ENCODE results near the gene NSUN7.
"Not testable (repeated sequence)": the region's sequence is repeated elsewhere in the genome, so short reads cannot be mapped to it uniquely, and the experiment has no call there.

Gene NSUN7

DNA sequence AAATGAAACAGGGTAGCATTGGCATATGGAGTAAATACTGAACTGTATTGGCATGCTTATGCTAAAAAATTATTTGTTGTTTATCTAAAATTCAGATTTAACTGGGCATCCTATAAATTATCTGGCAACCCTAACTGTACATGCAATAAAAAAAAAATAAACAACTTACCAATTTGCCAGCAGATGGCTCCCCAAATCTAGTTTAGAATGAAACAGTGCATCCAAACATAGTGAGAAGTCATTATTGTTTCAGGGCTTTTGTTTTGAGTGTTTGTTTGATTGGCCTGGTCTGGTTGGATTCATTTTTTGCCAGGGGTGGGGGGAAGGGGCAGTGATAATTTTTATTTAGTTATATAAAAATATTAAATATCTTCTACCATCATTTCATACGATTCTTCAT is 12.8 kb upstream of the NSUN7 start:
- DNase-seq: peak in 1 of 2 experiments; percentile 5

DNA sequence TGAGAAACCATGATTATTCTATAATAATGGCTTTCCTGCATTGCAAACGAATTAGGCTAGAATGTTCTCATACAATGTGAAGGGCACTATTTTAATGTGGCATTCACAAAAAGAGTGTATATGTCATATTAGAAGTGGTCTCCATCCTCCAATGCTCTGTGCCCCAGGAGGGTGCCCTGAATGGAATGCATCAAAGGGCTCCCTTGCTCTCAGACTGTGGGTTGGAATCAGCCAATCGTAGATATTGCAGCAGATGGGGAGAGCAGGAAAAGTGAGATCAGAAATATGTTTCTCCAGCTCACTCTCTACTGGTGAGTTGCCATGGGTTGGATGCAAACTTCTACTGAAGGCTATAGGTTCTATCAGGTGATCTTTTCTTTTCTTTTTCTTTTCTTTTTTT is 11.9 kb upstream of the NSUN7 start:
- no peak for DNase-seq

DNA sequence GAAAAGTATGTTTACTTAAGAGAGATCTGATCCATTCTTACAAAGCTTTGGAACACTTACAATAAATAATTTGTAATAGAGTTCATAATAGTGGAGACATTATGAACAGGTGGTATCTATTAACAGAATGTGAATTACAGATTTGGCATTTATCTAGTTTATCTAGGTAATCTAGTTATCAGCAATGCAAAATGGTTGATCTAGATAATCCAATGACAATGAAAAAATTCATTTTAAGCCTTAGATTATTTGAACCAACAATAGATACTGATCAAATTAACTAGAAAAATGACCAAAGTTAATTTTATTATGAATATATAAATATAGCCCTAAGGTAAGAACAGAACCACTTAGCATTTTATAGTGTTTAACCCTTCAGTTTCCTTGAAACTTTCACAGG is 10.4 kb upstream of the NSUN7 start:
- no peak for DNase-seq

DNA sequence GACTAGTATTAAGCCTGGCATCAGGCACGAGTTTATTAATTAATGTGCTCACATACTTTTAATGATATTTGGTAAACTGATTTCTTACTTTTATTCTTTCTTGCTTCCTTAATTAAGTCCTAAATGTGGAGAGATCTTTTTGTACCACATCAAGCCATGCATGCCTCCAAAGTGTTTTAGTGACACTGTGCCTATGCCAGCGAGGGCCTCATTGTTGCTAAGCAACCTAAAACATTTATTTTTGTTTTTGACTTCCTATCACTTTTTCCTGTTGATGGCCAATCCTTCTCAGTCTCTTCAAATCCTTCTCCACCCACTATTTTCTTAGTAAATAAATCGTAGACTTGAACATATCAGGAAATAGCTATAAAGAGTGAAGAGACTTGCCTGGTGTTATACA is 5.5 kb upstream of the NSUN7 start:
- DNase-seq: no peak

- DNase-seq: no peak
These were observed 4.3 kb upstream of the NSUN7 start for GRCh38 chr4:40745285-40745984.

GRCh38 chr4:40747207-40747835 is 2.4 kb upstream of the NSUN7 start:
- DNase-seq: no peak

DNA sequence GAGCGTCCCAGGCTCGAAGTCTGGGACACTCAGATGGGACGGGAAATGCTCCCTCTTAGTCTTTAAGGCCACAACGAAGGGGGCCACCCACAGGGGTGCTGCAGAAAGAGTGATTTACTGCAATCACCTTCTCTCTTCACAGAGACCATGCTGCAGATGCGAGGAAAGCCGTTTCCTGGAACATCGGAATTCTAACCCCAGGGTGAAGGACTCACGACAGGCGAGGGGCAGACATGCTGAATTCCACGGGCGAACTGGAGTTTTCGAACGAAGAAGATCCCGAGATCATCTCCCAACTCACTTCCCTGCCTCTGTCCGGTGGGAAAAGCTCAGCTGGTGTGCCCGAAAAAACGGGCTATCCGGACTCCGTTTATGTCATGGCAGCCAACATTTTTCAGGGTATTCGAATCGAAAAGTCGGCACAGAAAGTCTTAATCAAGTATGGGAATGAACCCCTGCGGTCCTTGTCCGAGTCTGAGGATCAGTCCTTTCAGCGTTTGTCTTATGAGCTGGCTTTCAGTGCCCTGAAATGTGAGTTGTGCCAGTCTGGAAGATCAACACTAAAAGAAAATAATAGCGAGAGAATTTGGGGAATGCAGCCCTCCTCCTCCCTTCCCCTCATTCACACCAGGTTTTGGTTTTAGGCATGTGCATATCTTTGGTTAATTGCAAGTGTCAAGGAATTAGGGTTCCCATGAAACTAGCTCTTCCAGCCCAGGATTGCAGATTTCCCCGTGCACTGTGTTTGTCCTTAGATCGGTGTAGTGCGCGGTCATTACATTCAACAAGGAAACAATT is 905 bp downstream of the NSUN7 start:
- no peak for DNase-seq

DNA sequence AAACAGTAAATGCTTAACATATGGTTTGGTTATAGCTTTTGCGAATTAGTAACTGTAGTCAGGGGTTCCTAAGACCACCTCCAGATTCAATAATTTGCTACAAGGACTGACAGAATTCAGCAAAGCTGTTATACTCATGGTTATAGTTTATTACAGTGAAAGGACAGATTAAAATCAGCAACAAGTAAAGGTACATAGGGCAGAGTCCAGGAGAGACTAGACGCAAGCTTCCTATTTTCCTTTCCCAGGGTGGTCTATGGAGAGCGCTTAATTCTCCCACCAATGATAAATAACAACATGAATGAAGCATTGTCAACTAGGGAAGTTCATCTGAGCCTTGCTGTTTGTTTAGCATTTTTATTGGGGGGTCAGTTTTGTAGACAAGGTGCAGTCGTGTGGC is 5.9 kb downstream of the NSUN7 start:
- no peak for DNase-seq

DNA sequence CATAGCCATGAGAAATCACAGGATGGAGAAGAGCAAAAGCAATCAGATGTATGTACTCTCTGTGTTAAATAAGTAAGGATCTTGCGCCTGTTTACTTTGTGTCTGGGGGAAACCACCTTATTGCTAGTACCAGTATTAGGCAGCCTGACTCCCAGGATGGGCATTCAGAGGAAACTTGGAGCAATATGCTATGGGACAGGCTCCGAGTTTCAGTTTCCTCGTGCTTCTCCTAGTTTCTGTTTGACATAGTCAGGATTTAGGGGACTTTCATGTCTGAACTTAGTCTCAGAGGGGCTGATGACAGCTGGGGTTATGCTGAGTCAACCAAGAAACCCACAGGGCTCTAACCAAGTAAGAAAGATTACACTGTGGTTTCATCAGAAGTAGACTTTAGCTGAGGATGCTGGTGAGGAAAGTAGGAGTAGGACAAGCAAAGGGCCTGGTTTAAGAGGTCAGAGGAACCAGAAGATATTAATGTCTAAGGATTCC is 13.5 kb downstream of the NSUN7 start:
- DNase-seq: no peak

- no peak for DNase-seq
These were observed 19.5 kb downstream of the NSUN7 start for GRCh38 chr4:40769266-40769665.

DNA sequence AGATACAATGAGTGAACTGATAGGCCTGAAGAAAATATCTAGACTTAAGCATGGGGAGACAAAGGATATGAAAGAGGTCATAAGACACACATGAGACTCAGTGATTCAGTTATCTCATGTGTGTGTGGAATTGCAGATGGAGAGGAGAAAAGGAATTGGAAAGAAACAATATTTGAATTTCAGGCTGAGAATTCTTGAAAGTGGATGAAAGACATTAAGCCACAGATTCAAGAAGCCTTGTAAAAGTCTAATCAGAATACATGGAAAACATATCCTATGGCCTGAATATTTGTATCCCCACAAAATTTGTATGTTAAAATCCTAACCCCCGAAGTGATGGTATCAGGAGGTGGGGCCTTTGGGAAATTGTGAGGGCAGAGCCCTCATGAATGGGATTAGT is 28.3 kb downstream of the NSUN7 start:
- DNase-seq: no peak

- no peak for DNase-seq
These were observed 33.1 kb downstream of the NSUN7 start for GRCh38 chr4:40782876-40783275.

DNA sequence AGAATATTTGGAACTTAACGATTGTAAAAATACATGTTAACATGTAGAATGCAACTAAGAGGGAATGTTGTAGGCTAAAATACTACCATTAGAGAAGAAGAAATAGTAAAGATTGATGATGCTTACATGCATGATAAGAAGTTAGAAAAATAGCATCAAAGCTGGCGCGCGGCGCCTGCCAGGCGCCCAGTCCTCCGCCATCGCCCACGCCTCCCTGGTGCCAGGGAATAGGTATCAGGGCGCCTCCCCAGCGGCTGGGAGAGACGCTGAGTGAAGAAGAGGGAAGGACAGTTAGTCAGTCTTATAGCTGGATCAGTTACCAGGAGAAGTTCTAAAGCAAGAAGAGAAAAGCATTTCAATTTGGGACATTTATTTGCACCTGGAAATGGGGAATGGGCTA is 36.0 kb downstream of the NSUN7 start:
- no peak for DNase-seq

- no peak for DNase-seq
These were observed 38.6 kb downstream of the NSUN7 start for GRCh38 chr4:40788331-40788730.

DNA sequence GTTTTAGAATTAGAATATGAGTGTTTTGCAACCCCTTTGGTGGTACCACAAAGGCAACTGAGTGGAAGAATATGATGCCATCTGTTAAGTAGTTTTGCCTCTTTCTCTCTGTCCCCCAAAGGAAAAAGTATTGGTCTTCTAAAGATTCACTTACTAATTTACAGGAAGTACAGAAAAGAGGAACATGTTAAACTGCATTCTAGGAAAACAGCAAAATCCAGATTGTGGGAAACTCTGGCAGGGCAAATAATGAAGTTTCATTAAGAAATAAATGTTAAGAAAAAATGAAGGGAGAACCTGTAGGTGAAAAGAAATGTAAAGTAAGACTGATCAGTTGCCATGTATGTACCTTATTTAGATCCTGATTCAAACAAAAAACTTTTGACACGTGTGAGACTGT is 39.3 kb downstream of the NSUN7 start:
- DNase-seq: no peak

GRCh38 chr4:40789771-40790170 is 40.0 kb downstream of the NSUN7 start:
- DNase-seq: no peak

DNA sequence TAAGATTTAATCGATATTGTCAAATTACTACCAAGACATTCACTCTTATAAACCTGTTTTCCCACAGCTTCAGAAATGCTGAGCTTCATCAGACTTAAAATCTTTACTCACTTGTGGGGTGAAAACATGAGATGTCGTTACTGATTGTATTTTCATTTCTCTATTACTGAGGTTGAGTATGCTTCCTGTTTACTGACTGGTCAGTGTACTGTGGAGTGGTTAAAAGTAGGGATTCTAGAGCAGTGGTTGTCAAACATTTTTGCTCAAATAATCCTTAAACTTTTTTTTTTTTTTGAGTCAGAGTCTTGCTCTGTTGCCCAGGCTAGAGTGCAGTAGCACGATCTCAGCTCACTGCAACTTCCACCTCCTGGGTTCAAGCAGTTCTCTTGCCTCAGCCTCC is 50.3 kb downstream of the NSUN7 start:
- DNase-seq: no peak

GRCh38 chr4:40804598-40804997 is 54.8 kb downstream of the NSUN7 start:
- DNase-seq: no peak

- DNase-seq: no peak
These were observed 59.2 kb downstream of the NSUN7 start for GRCh38 chr4:40808926-40809457.

DNA sequence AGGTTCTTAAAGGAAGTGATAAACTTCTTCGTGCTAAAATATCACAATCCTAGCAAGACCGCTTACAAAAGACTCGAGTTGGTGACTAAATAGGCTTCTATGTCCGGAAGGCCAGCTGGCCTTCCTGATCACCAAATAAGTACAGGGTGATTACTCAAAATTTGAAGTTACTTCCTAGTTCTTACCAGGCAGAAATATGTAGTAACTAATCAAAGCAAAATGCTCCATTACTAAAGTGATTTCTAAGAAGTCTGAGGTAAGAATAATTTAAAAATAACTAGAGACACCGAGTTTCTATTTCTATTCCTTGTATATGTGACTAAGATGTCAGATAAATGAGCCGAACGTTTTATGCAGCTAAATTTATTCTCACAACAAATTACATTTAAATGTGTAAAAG is 62.2 kb downstream of the NSUN7 start:
- DNase-seq: no peak

DNA sequence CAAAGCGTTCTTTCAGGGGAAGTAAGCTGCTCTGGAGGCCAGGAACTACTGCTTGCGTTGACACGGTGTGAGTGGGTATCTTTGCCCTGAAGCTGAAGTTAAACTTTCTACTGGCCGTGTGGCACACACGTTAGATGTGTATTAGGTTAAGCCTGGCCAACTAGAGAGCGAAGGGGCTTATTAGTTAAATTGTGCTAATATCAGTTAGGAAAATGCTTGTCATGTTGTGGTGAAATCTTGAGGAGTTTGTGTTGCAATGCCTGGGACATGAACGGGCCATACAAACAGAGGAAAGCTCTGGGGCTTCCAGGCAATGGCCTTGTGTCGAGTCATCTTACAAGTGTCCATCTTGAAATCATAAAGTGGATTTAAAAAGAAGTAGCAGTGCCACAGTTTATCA is 62.6 kb downstream of the NSUN7 start:
- no peak for DNase-seq

- no peak for DNase-seq
These were observed 63.1 kb downstream of the NSUN7 start for GRCh38 chr4:40812856-40813255.

DNA sequence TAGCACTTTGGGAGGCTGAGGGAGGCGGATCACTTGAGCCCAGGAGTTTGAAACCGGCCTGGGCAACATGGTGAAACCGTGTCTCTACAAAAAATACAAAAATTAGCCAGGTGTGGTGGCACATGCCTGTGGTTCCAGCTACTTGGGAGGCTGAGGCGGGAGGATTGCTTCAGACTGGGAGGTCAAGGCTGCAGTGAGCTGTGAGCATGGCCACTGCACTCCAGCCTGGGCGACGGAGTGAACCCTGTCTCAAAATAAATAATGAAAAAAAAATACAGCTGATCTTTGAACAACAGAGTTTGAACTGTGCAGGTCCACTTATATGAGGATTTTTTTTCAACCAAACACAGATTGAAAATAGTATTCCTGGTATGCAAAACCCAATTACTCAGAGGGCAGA is 67.4 kb downstream of the NSUN7 start:
- not testable (repeated sequence) for DNase-seq

- DNase-seq: no peak
These were observed 70.3 kb downstream of the NSUN7 start for GRCh38 chr4:40820101-40820500.
